Vagina (tissue), 2 donors: ENCODE measurements around the gene SFN. TPM values are rescaled to one million over a fixed set of nuclear protein-coding genes. Genes with fewer than 3 reads are reported as not detected.

Experiments
- DNase-seq, 2 donors: peaks; one replicate each; pipeline ENCODE4 v3.0.0-alpha.2; 2017; ENCODE audit errors: extremely low spot score in 2 of 2
- H3K27ac ChIP-seq: fragments of 200-600 bp; sonication (generic); one replicate; pipeline ENCODE4 v1.5.1; 2019
- H3K27me3 ChIP-seq: fragments of 200-600 bp; sonication (generic); one replicate; pipeline ENCODE4 v1.5.1; 2019
- H3K36me3 ChIP-seq, 2 donors: fragments of 200-600 bp; sonication (generic); one replicate each; pipeline ENCODE4 v1.5.1; 2017 to 2019
- H3K4me1 ChIP-seq: fragments of 200-600 bp; sonication (generic); one replicate; pipeline ENCODE4 v1.5.1; 2019
- H3K4me3 ChIP-seq, 2 donors: fragments of 200-600 bp; sonication (generic); 1 replicate in 1 of 2; 2 replicates in 1 of 2; pipeline ENCODE4 v1.5.1; 2016 to 2019
- H3K9me3 ChIP-seq: fragments of 200-600 bp; sonication (generic); one replicate; pipeline ENCODE4 v1.5.1; 2019
- POLR2A ChIP-seq, 2 donors: fragments of 450-650 bp; IDR thresholded peaks; one replicate each; pipeline ENCODE4 v1.6.1; 2017; ENCODE audit warnings: antibody characterized with exemption in 2 of 2, mild to moderate bottlenecking in 2 of 2, moderate library complexity in 2 of 2
- POLR2AphosphoS5 ChIP-seq, 2 donors: sonication (generic); formaldehyde crosslinking; IDR thresholded peaks; one replicate each; pipeline ENCODE4 v1.9.0; 2017; ENCODE audit warnings: antibody characterized with exemption in 2 of 2, mild to moderate bottlenecking in 2 of 2, low read depth in 1 of 2; ENCODE audit not compliant: insufficient read depth in 1 of 2
- intact Hi-C: fragments of 100-400 bp; cut with DNase I; formaldehyde crosslinking; loops from one replicate; pipeline ENCODE4 v1.15.1; 2023
- total RNA-seq: library from RNA; depleted of rRNA; stranded (reverse); fragments of >200 nt; gene quantifications from one replicate; pipeline ENCODE4 v1.2.3, GENCODE V29; 2016
- TF ChIP-seq, protein P1 (sequence below), 3 experiments: fragments of 450-650 bp in 2 of 3; fragments of 200-600 bp in 1 of 3; sonication (generic) in 1 of 3; IDR thresholded peaks; one replicate each; pipeline ENCODE4 v1.5.1; 2017 to 2019; ENCODE audit warnings: antibody characterized with exemption in 3 of 3, mild to moderate bottlenecking in 2 of 3, moderate library complexity in 2 of 3

Gene SFN
- total RNA-seq, 1 donor from 2014 or later: 406 TPM

DNA sequence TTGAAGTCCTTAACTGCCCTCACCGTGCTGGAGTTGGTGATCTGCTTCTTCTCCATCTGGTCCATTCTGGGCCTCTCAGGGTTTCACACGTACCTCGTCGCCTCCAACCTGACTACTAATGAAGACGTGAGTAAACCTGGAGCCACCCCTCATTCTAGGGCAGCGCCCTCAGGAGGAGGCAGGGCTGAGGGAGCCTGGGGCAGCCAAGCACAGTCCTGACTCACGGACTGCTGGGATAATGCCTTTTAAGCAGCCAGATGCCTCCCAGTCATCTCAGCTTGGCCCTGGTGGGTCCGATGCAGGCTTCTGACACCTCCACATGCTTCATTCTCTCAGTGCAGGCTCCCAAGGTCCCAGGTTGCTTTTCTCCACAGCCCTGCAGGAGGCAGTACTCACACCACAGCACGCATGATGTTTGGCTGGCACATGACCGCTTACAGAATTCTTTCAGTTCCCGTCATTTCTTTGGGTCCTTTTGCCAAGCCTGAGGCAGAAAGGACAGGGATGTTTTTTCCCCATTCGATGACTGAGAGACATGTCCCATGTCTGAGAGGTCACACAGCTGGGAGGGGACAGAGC is 11.8 kb upstream of the SFN start:
- Histone ChIP-seq H3K4me1 (peaks cover 45% of the 10 kb centered on the region), H3K36me3 (peaks cover 0 to 60% of the 10 kb centered on the region in 2 donors), H3K4me3 (no peak overlapping the region), H3K9me3 (no peaks in the 10 kb centered on the region), H3K27ac (peak overlapping the region; percentile 76), H3K27me3 (no peaks in the 10 kb centered on the region)
- no peak for DNase-seq
- intact Hi-C loops: no loop called here
- TF ChIP-seq POLR2AphosphoS5 (IDR thresholded peaks at IDR 0.05; ENCODE audit: insufficient read depth in 1 of 2, low read depth in 1 of 2): no peak
- TF ChIP-seq, protein P1, sequence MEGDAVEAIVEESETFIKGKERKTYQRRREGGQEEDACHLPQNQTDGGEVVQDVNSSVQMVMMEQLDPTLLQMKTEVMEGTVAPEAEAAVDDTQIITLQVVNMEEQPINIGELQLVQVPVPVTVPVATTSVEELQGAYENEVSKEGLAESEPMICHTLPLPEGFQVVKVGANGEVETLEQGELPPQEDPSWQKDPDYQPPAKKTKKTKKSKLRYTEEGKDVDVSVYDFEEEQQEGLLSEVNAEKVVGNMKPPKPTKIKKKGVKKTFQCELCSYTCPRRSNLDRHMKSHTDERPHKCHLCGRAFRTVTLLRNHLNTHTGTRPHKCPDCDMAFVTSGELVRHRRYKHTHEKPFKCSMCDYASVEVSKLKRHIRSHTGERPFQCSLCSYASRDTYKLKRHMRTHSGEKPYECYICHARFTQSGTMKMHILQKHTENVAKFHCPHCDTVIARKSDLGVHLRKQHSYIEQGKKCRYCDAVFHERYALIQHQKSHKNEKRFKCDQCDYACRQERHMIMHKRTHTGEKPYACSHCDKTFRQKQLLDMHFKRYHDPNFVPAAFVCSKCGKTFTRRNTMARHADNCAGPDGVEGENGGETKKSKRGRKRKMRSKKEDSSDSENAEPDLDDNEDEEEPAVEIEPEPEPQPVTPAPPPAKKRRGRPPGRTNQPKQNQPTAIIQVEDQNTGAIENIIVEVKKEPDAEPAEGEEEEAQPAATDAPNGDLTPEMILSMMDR (IDR thresholded peaks at IDR 0.05): no peak
- no peak for TF ChIP-seq POLR2A (IDR thresholded peaks at IDR 0.05)

- Histone ChIP-seq H3K4me1 (peaks cover 59% of the 10 kb centered on the region), H3K4me3 (no peak overlapping the region), H3K27ac (peak overlapping the region; percentile 98), H3K36me3 (peaks cover 0 to 51% of the 10 kb centered on the region in 2 donors), H3K9me3 (no peaks in the 10 kb centered on the region), H3K27me3 (no peaks in the 10 kb centered on the region)
- TF ChIP-seq POLR2AphosphoS5 (IDR thresholded peaks at IDR 0.05; ENCODE audit: insufficient read depth in 1 of 2, low read depth in 1 of 2): no peak
- TF ChIP-seq, protein P1 (IDR thresholded peaks at IDR 0.05): no peak
- TF ChIP-seq POLR2A (IDR thresholded peaks at IDR 0.05): no peak
- intact Hi-C loops: no loop called here
- no peak for DNase-seq
These were observed 10.2 kb upstream of the SFN start for GRCh38 chr1:26852701-26853100.

GRCh38 chr1:26853156-26853555 is 9.8 kb upstream of the SFN start:
- H3K4me1 ChIP-seq: peaks cover 64% of the 10 kb centered on the region
- H3K27me3 ChIP-seq: no peaks in the 10 kb centered on the region
- no peak overlapping the region for H3K4me3 ChIP-seq
- peak overlapping the region; percentile 98 for H3K27ac ChIP-seq
- H3K9me3 ChIP-seq: no peaks in the 10 kb centered on the region
- intact Hi-C loops: no loop called here
- TF ChIP-seq, protein P1 (IDR thresholded peaks at IDR 0.05): peak; percentile 66 to 89 (median 75)
- TF ChIP-seq POLR2A (IDR thresholded peaks at IDR 0.05) (no peak), POLR2AphosphoS5 (IDR thresholded peaks at IDR 0.05; ENCODE audit: insufficient read depth in 1 of 2, low read depth in 1 of 2) (peak; percentile 17 to 86)
- peaks cover 0 to 50% of the 10 kb centered on the region in 2 donors for H3K36me3 ChIP-seq
- no peak for DNase-seq

- H3K4me3 ChIP-seq: no peak overlapping the region
- TF ChIP-seq, protein P1 (IDR thresholded peaks at IDR 0.05): no peak
- TF ChIP-seq POLR2AphosphoS5 (IDR thresholded peaks at IDR 0.05; ENCODE audit: insufficient read depth in 1 of 2, low read depth in 1 of 2) (no peak), POLR2A (IDR thresholded peaks at IDR 0.05) (no peak)
- H3K9me3 ChIP-seq: no peaks in the 10 kb centered on the region
- peaks cover 0 to 47% of the 10 kb centered on the region in 2 donors for H3K36me3 ChIP-seq
- no peak for DNase-seq
- H3K4me1 ChIP-seq: peaks cover 64% of the 10 kb centered on the region
- H3K27ac ChIP-seq: peak overlapping the region; percentile 98
- intact Hi-C loops: no loop called here
- no peaks in the 10 kb centered on the region for H3K27me3 ChIP-seq
These were observed 9.3 kb upstream of the SFN start for GRCh38 chr1:26853600-26853999.

DNA sequence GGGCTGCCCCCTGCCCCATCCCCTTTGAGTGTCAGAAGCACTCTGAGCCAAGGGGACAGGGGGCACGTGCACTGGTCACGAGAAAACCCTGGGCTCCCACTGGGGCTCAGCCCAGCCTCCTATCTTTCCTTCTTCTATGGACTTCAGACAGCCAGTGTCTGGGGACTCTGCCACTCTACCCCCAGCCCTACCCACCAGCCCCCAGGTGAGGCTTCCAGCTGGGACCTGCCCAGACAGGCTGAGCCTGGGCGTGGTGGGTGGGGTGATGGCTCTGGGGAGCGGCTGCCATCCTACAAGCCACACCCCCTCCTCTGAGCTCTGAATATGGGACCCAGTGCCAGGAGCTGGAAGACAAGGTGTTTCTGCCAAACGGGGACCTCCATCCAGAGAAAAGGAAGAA is 8.0 kb upstream of the SFN start:
- intact Hi-C loops: no loop called here
- H3K36me3 ChIP-seq: peaks cover 0 to 37% of the 10 kb centered on the region in 2 donors
- H3K27me3 ChIP-seq: no peaks in the 10 kb centered on the region
- TF ChIP-seq POLR2A (IDR thresholded peaks at IDR 0.05) (no peak), POLR2AphosphoS5 (IDR thresholded peaks at IDR 0.05; ENCODE audit: insufficient read depth in 1 of 2, low read depth in 1 of 2) (peak; percentile 14 to 31)
- TF ChIP-seq, protein P1 (IDR thresholded peaks at IDR 0.05): no peak
- H3K9me3 ChIP-seq: no peaks in the 10 kb centered on the region
- peak overlapping the region; percentile 98 for H3K27ac ChIP-seq
- H3K4me1 ChIP-seq: peaks cover 54% of the 10 kb centered on the region
- no peak for DNase-seq
- no peak overlapping the region for H3K4me3 ChIP-seq
